AG08396 (cell line): Measurements from ENCODE around the gene C22orf23.
"Not testable (repeated sequence)": the region's sequence is repeated elsewhere in the genome, so short reads cannot be mapped to it uniquely, and the experiment has no call there.

Experiments
- DNase-seq: peaks from one replicate; pipeline ENCODE4 v3.0.0; 2012; ENCODE audit warnings: low spot score, mixed read lengths

C22orf23 gene

DNA sequence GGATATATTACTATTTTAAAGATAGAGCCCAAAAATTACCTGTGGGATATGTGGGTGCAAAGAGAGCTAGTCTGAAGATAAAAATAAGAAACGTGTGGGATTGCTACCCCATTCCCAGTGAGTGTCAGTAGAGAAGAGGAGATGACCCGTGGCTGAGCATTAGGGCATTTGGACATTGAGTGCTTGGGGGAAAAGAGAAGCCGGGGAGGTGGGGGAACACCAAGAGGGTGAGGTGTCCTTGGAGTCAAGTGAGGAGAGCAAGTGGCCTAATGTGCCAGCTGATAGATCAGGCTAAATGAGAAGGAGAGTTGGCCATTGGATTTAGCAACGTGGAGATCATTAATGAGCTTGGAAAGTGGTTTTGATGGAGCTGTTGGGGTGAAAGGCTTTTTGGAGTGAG lies 1.3 kb upstream of the C22orf23 start:
- DNase-seq: no peak

- DNase-seq: no peak
These were observed 352 bp downstream of the C22orf23 start for GRCh38 chr22:37953062-37953436.

GRCh38 chr22:37952629-37953028 lies 772 bp downstream of the C22orf23 start:
- DNase-seq: not testable (repeated sequence)

DNA sequence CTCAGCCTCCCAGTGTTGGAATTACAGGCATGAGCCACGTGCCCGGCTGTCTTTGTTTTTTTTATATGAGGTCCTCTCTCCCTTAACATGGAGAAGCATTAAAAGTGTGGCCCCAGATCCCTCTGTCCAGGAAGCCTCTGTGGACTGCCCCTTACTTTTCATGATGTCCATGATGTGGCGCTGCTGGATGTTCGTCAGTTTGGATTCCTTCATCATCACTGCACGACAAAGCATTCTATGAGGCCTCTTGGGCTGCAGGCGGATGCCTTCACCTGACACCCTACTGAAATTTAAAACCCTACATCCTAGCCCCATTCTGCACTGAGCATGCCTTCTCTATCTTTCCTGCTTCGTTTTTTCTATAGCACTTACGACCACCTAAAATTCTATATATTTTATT lies 2.1 kb downstream of the C22orf23 start:
- no peak for DNase-seq

DNA sequence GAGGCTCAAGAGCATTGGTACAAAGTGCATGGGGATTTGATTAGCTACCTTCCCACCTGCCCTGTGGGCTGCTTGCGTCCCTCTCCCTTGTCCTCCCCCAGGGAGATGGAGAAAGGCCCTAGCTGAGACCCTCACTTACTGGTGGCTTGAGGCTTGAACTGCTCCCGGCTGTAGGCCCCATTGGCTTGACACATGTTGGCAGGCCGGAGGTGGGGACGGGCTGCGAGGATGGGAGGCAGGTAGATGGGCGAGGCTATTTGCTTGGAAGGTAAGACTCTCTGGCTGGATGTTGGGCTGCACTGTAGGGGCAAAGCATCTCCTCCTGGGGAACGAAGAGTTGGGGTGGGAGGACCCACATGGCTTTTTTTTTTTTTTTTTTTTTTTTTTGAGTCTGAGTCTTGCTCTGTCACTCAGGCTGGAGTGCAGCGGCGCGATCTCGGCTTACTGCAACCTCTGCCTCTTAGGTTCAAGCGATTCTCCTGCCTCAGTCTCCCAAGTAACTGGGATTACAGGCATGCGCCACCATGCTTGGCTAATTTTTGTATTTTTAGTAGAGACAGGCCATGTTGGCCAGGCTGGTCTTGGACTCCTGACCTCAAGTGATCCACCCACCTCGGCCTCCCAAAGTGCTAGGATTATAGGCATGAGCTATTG lies 6.1 kb downstream of the C22orf23 start:
- DNase-seq: not testable (repeated sequence)

- not testable (repeated sequence) for DNase-seq
These were observed 9.0 kb downstream of the C22orf23 start for GRCh38 chr22:37944423-37944822.

GRCh38 chr22:37943825-37944198 lies 9.6 kb downstream of the C22orf23 start:
- DNase-seq: no peak

DNA sequence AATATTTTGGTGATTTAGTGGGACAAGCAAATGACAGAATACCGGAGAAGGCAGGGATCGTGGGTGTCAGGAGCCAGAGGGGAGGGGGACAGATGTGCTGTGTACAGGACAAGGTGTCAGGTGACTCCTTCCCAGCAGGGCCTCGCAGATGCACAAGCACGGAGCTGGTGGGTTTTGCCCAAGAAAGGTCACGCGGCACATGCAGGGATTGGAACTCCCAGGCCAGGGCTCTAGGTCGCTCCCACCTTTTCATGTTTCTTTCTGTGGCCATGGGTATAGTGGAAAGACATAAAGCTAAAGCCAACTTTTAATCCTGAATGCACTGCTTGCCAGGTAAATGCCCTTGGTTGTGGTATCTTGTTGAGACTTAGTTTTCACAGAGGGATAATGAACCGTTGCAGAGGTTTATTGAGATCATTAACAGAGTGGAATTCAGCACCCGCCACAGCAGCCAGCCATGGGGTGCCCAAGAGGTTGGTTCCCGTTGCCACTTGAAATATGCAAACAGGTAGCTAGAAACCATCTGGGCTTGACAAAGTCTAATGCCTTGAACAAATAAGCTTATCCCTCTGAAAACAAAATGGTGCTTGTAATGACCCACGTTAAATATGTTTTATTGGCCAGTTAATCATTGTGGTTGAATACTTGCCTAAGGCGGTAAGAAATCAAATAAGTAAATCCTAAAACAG lies 10.1 kb downstream of the C22orf23 start:
- no peak for DNase-seq

- DNase-seq: no peak
These were observed 11.3 kb downstream of the C22orf23 start for GRCh38 chr22:37942133-37942532.

DNA sequence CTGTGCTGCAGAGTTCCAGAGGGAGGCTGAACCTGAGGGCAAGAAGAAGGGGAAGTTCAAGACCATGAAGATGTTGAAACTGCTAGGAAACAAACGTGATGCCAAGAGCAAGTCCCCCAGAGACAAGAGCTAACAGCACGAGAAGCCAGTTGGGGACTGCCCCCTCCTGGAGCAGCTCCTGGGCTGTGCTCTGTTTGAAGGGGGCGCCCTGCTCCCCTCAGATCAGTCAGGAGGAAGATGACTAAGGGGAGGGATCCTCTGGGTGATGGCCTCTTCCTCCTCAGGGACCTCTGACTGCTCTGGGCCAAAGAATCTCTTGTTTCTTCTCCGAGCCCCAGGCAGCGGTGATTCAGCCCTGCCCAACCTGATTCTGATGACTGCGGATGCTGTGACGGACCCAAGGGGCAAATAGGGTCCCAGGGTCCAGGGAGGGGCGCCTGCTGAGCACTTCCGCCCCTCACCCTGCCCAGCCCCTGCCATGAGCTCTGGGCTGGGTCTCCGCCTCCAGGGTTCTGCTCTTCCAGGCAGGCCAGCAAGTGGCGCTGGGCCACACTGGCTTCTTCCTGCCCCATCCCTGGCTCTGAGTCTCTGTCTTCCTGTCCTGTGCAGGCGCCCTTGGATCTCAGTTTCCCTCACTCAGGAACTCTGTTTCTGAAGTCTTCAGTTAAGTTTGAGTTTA lies 12.6 kb downstream of the C22orf23 start:
- no peak for DNase-seq

GRCh38 chr22:37933711-37934376 lies 19.6 kb downstream of the C22orf23 start:
- peak; percentile 95 for DNase-seq

GRCh38 chr22:37932821-37933578 lies 20.4 kb downstream of the C22orf23 start:
- no peak for DNase-seq

DNA sequence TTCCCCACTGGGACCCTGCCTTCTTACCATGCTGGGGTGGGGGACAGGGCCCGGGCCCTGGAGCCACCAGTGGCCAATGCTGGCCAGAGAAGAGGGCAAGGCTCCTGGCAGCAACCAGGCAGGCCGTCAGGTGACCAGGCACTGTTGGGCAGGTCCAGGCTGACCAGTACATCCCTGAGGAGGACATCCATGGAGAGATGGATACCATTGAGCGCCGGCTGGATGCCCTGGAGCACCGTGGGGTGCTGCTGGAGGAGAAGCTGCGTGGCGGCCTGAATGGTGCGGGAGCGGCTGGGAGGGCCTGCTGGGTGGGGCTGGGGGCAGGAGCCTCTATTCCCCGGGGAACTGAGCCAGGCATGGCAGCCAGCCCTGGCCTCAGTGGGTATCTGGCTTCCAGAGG lies 21.0 kb downstream of the C22orf23 start:
- no peak for DNase-seq

- no peak for DNase-seq
These were observed 21.5 kb downstream of the C22orf23 start for GRCh38 chr22:37931893-37932389.

GRCh38 chr22:37930952-37931440 lies 22.4 kb downstream of the C22orf23 start:
- DNase-seq: no peak

DNA sequence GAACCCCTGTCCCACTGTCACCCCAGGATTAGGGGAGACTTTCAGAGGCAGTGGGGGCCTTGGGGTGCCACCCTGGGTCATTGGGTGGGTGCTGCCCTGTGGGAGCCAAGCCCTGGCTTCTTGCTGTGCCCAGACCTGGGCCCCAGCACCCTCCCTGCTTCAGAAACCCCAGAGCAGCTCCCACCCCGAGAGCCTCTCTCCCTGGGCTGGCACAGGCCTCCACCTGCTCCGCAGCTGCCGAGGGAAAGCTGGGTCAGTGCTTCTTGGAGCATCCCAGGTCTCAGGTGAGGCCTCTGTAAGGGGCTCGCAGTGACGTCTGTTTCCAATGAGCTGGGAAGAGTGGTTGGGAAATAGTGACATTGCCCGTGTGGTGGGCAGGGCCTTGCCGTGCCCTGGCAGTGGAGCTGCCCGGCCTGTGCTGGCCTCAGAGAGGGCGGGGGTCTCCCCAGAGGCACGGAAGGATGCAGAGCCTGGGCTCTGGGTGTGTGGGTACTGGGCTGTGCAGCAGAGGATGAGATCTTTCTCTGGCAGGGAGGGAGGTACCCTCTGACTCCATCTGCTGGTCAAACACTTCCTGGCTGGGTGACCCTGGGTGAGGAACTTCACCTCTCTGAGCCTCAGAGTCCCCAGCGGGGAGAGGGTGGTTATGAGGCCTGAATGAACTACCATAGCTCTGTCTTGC lies 23.0 kb downstream of the C22orf23 start:
- peak; percentile 77 for DNase-seq

- DNase-seq: no peak
These were observed 24.0 kb downstream of the C22orf23 start for GRCh38 chr22:37929390-37929789.

DNA sequence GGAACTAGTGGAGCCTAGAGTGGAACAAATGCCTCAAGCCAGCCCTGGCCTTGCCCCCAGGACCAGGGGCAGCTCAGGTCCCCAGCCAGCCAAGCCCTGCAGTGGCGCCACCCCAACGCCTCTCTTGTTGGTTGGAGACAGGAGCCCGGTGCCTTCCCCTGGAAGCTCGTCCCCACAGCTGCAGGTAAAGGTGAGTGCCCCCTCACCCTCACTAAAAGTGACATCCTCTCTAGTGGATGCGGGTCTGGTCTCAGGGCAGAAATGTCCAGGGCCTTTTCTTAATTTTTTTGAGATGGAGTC lies 25.8 kb downstream of the C22orf23 start:
- DNase-seq: no peak

DNA sequence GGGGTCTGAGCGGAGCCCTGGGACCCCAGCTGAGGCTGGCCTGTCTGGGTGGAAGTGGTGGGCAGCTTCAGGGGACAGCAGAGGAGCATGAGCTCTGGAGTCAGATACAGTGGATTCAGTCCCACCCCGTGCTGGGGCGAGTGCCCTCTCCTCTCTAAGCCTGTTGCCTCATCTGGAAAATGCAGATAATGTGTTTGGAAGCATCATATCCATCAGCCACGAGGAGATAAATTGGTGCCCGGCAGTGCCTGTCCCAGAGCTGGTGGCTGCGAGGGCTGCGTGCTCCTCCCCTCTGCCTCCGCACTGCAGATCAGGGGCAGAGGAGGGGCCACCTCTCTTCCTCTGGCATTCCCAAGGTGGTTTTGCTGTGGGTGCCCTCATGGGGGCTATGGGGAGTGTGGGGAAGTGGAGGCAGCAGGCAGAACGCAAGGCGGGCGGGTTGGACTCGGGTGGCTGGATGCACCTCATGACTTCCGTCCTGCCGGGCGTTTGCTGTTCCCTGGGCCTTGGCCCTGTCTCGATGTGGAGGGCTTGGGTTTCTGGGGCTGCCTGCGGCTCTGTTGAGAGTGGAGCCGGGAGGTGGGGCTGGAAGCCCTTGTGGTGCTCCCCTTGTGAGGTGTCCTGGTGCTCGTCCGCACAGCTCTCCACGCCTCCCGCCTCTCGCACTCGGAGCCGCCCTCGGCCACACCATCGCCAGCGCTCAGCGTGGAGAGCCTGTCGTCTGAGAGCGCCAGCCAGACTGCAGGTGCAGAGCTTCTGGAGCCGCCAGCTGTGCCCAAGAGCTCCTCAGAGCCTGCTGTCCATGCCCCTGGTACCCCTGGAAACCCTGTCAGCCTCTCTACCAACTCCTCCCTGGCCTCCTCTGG lies 26.4 kb downstream of the C22orf23 start:
- no peak for DNase-seq

- DNase-seq: no peak
These were observed 27.0 kb downstream of the C22orf23 start for GRCh38 chr22:37926358-37926757.
